ENCODE results near the gene SLC6A1. TPM values are rescaled to one million over a fixed set of nuclear protein-coding genes. Genes with fewer than 3 reads are reported as not detected.

SLC6A1 gene
- polyA plus RNA-seq, 1 of the 3 experiments (the other 2 are of a cell fraction), result not detected

GRCh38 chr3:10993729-10994065 is 1.1 kb downstream of the SLC6A1 start:
- H3K9me3 ChIP-seq, result no peaks in the 10 kb centered on the region
- WGBS (ENCODE audit: low lambda C conversion rate), result 16% methylated on average over 8 of the region's 9 CpGs
- H3F3A ChIP-seq (replicated peaks; ENCODE audit: insufficient read depth), result no peaks in the 10 kb centered on the region
- peaks cover 0 to 9% of the 10 kb centered on the region in 2 experiments; a peak in 1 of 4 replicates for H3K4me1 ChIP-seq (ENCODE audit: control insufficient read depth in 1 of 2, insufficient read depth in 2 of 2, low read depth in 1 of 2, low read length in 1 of 2)
- no peak overlapping the region for H2AFZ ChIP-seq (ENCODE audit: low read depth)
- H3K79me2 ChIP-seq (ENCODE audit: insufficient read depth), result no peaks in the 10 kb centered on the region
- DNase-seq, result no peak
- no peak overlapping the region for H3K9ac ChIP-seq
- H3K27ac ChIP-seq (ENCODE audit: low read depth in 2 of 2, low read length in 1 of 2), result no peak overlapping the region
- CTCF ChIA-PET, result interaction anchor here (1.2 to 5.8 kb wide), 6 partner anchors 9 to 67 kb away, joined by 3 to 32 read pairs (median 8); no protein-coding TSS in a partner anchor
- no peak overlapping the region for H3K4me2 ChIP-seq
- H3K9me2 ChIP-seq, result no peaks in the 10 kb centered on the region
- no peak overlapping the region for H3K4me3 ChIP-seq (ENCODE audit: low read depth in 2 of 2, low read length in 1 of 2)
- POLR2A ChIA-PET, result no interaction called here
- TF ChIP-seq EP300 (IDR thresholded peaks at IDR 0.05; ENCODE audit: borderline replicate concordance in 1 of 2, low read depth in 1 of 2, low read length in 1 of 2) (no peak), NRF1 (IDR thresholded peaks at IDR 0.05; ENCODE audit: low read depth, low read length) (no peak), ZBTB33 (IDR thresholded peaks at IDR 0.05; ENCODE audit: borderline replicate concordance, low read depth) (no peak), FOXJ3 (CRISPR knock-in tag; IDR thresholded peaks at IDR 0.05) (no peak), MAX (IDR thresholded peaks at IDR 0.05; ENCODE audit: low read depth) (no peak), RAD21 (IDR thresholded peaks at IDR 0.05; ENCODE audit: low read length) (no peak), RFX5 (IDR thresholded peaks at IDR 0.05; ENCODE audit: low read length) (no peak), TEAD4 (IDR thresholded peaks at IDR 0.05; ENCODE audit: borderline replicate concordance, insufficient read depth) (no peak)
- H4K20me1 ChIP-seq (ENCODE audit: insufficient read depth), result no peaks in the 10 kb centered on the region
- H3K36me3 ChIP-seq (replicated peaks in 1 of 2; ENCODE audit: control insufficient read depth in 1 of 2, insufficient read depth in 2 of 2, low read length in 1 of 2), result no peaks in the 10 kb centered on the region
- peaks cover 57% of the 10 kb centered on the region for H3K27me3 ChIP-seq (ENCODE audit: insufficient read depth)

- 25% methylated on average over 1 of the region's 3 CpGs for WGBS (ENCODE audit: low lambda C conversion rate)
- no peak overlapping the region for H3K4me2 ChIP-seq
- H2AFZ ChIP-seq (ENCODE audit: low read depth), result no peak overlapping the region
- TF ChIP-seq NRF1 (IDR thresholded peaks at IDR 0.05; ENCODE audit: low read depth, low read length) (no peak), TCF12 (IDR thresholded peaks at IDR 0.05) (no peak), YY1 (IDR thresholded peaks at IDR 0.05; ENCODE audit: low read depth) (no peak), JUND (IDR thresholded peaks at IDR 0.05) (no peak), RFX5 (IDR thresholded peaks at IDR 0.05; ENCODE audit: low read length) (no peak), MXI1 (IDR thresholded peaks at IDR 0.05; ENCODE audit: low read depth, low read length) (no peak), CTCF (IDR thresholded peaks at IDR 0.05) (no peak), GABPA (IDR thresholded peaks at IDR 0.05; ENCODE audit: low read depth) (no peak), MEF2A (IDR thresholded peaks at IDR 0.05; ENCODE audit: borderline replicate concordance, low read depth) (no peak), RCOR1 (IDR thresholded peaks at IDR 0.05; ENCODE audit: low read length) (no peak), IRF3 (IDR thresholded peaks at IDR 0.05; ENCODE audit: low read depth, low read length) (no peak), FOXM1 (IDR thresholded peaks at IDR 0.05; ENCODE audit: low read depth) (no peak), MAX (IDR thresholded peaks at IDR 0.05; ENCODE audit: low read depth) (no peak), USF1 (IDR thresholded peaks at IDR 0.05; ENCODE audit: borderline replicate concordance, low read depth) (no peak), SMC3 (IDR thresholded peaks at IDR 0.05; ENCODE audit: low read depth, low read length) (no peak), ZBTB33 (IDR thresholded peaks at IDR 0.05; ENCODE audit: borderline replicate concordance, low read depth) (no peak)
These were observed 1.8 kb downstream of the SLC6A1 start for GRCh38 chr3:10994306-10994705.

More at GRCh38 chr3:10994306-10994705, 1.8 kb downstream of the SLC6A1 start:
- Histone ChIP-seq H3K9ac (no peak overlapping the region), H3K9me2 (no peaks in the 10 kb centered on the region), H3K79me2 (ENCODE audit: insufficient read depth) (no peaks in the 10 kb centered on the region), H3K36me3 (replicated peaks in 1 of 2; ENCODE audit: control insufficient read depth in 1 of 2, insufficient read depth in 2 of 2, low read length in 1 of 2) (no peaks in the 10 kb centered on the region), H3K27me3 (ENCODE audit: insufficient read depth) (peaks cover 57% of the 10 kb centered on the region), H3K4me3 (ENCODE audit: low read depth in 2 of 2, low read length in 1 of 2) (no peak overlapping the region), H3K4me1 (ENCODE audit: control insufficient read depth in 1 of 2, insufficient read depth in 2 of 2, low read depth in 1 of 2, low read length in 1 of 2) (peaks cover 0 to 9% of the 10 kb centered on the region in 2 experiments; a peak in 1 of 4 replicates), H3F3A (replicated peaks; ENCODE audit: insufficient read depth) (no peaks in the 10 kb centered on the region), H3K9me3 (no peaks in the 10 kb centered on the region), H3K27ac (ENCODE audit: low read depth in 2 of 2, low read length in 1 of 2) (no peak overlapping the region), H4K20me1 (ENCODE audit: insufficient read depth) (no peaks in the 10 kb centered on the region)
- no peak for DNase-seq
- CTCF ChIA-PET, result interaction anchor here (1.2 to 5.8 kb wide), 6 partner anchors 8 to 66 kb away, joined by 3 to 32 read pairs (median 8); no protein-coding TSS in a partner anchor
- POLR2A ChIA-PET, result no interaction called here
